Right kidney (tissue), 1 donor: ENCODE results near the gene NAALADL2.
"Not testable (repeated sequence)": the region's sequence is repeated elsewhere in the genome, so short reads cannot be mapped to it uniquely, and the experiment has no call there.

ENCODE experiments used
- DNase-seq: peaks from one replicate; pipeline ENCODE4 v3.0.0-alpha.2; 2016

NAALADL2 gene

DNA sequence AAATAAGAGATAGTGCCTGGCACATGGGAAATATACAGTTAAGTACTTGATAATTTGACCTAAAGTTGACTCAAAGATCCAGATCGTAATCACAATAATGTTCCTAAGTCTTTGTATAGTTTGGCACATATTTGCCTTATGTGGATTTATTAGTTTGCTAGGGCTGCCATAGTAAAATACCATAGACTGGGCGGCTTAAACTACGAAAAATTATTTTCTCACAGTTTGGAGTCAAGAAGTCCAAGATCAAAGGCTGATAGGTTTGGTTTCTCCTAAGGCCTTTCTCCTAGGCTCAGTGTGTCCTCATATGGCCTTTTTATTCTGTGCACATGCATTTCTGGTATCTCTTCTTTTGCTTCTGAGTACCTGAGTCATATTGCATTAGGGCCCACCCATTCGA, 453.7 kb downstream of the NAALADL2 start:
- DNase-seq = no peak

GRCh38 chr3:175316799-175317198, 457.7 kb downstream of the NAALADL2 start:
- no peak for DNase-seq

GRCh38 chr3:175325440-175325839, 466.3 kb downstream of the NAALADL2 start:
- DNase-seq = no peak

DNA sequence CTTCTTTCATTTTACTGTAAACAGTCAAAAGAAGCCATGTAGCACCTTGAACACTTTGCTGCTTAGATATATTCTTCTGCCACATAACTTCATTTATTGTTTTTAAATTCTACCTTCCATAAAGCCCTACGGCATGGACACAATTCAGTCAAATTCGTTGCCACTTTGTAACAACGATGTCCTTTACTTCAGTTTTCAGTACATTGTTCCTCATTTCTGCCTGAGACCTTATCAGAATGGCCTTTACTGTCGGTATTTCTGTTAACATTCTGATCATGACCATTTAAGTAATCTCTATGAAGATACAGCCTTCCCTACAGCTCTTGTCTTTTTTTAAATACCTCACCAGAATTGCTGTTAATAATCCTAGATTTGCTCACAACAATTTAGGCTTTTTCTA, 466.9 kb downstream of the NAALADL2 start:
- no peak for DNase-seq

DNA sequence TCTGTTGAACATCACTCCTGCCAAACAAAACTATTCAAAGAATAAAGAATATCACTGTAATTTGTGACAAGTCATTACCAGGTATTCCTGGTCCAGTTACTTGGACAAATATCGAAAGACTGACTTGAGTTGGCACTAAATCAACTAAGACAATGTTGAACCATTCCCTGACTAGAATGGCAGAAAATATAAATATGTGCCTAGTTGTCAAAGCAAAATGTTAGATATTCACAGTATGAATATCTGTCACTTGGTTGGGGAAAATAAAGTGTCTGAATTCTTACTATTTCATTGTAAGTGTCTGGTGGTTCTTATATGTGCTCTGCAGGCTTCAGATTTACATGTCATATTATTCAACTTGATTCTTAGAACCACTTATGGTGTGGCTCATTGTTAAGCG, 470.2 kb downstream of the NAALADL2 start:
- no peak for DNase-seq

DNA sequence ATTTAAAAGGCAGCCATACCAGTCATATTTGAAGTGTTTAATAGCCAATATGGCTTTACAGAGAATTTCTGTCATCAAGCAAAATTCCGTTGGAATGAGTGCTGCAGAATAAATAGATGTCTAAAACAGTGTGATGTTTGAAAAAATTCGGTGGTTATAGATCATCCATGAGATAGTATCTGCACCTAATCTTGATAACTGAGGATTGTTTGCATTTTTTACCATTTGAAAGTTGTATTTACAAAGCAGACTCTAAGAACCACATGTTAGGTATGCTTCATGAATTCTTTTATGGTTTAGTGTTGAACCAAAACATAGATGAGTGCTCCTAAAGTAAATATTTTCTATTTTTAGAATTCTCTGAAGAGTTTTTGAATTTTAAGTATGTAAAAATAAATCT, 476.1 kb downstream of the NAALADL2 start:
- no peak for DNase-seq

GRCh38 chr3:175336406-175337133, 477.4 kb downstream of the NAALADL2 start:
- DNase-seq = no peak

- no peak for DNase-seq
Measured at GRCh38 chr3:175337631-175338030, 478.5 kb downstream of the NAALADL2 start.

GRCh38 chr3:175338775-175339535, 479.8 kb downstream of the NAALADL2 start:
- DNase-seq = no peak

- no peak for DNase-seq
Measured at GRCh38 chr3:175340338-175341015, 481.3 kb downstream of the NAALADL2 start.

DNA sequence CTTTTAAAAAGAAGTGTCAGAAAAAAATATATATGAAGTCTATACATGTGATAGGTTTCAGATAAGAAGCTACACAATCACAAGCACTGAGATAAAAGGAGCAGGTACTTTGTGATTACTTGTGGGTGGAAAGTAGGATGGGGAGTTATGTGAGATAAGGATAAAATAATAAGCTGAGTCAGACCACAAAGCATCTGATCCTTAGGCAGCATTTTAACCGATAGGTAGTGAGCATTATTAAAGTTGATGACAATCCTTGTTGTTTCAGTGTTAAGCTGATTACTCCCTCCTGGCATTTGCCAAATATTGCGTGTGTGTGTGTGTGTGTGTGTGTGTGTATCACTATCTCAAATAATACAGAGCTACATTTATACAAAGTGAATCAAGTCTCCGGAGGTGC, 483.1 kb downstream of the NAALADL2 start:
- DNase-seq = no peak

- no peak for DNase-seq
Measured at GRCh38 chr3:175343946-175344345, 484.8 kb downstream of the NAALADL2 start.

DNA sequence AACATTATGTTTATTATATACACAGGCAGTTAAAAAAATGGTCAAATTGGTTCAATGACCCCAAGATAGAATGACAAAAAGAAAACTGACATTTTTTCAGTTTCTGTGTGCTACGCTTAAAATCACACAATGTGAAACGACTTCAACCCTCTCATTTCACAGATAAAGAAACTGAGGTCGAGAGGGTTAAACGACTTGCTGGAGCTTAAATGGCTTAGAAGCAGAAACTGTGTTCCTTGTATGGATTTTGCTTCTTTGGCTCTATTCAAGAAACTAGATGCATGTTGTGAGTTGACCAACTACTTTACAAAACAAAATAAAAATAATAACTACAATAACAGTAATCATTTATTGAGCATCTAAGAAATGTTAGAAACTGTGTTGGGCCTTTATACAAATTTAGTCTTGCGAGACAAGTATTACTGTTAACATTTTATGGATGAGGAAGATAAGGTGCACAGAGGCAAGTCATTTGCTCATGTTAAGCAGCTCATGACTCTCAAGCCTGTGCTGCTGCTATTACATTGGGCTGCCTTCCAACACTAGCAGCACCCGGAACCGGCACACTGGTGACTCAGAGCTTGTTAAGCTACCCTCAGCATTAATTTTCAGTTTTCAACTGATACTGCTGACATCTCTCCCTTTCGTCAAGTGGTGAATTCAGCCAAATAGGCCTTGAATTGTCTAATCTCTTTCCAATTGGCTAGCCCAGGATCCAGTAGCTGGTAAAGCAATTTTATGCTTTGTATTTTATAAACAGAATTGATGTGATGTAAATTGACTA, 487.6 kb downstream of the NAALADL2 start:
- no peak for DNase-seq

- DNase-seq = no peak
Measured at GRCh38 chr3:175349168-175349567, 490.0 kb downstream of the NAALADL2 start.

DNA sequence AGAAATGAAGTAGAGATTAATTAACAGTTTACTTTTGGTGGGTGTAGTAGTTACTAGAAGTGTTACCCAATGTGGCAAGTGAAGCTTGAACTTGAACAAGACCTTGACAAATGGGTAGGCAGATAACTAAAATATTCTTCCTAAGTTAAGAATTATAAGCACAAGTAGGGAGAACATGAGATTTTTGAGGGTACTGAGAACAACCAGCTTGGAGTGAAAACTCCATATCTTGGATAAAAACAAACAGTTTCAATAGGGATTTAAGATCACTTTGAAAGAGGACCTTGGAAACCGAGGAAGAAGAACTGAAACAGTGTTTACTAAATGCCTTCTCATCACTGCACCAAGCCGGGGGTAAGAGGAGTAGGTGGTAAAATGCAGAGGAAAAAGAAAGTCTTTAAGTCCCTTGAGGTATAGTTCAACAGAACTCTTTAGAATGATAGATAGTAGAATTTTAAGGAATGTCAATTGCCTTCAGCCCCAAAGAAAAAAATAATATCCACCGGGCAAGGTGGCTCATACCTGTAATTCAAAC, 496.7 kb downstream of the NAALADL2 start:
- DNase-seq = no peak

GRCh38 chr3:175356899-175357324, 497.8 kb downstream of the NAALADL2 start:
- no peak for DNase-seq

DNA sequence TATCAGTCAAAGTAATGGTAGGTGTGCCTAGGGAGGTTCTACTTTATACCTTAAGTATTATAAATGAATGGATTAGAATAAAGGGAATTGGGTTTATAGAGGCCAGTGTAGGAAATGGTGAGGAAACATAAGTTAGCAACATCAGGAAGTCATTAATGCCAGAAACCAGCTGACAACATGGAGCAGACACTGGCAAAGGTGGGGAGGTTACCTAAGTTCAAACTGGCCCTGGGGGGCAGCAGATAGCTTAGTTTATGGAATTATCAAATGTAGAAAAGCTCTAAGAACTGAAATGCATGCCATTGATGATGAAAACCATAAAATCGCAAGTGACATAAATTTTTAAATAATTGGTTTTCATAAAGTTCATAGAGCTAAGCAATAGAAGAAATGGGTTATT, 498.6 kb downstream of the NAALADL2 start:
- no peak for DNase-seq

GRCh38 chr3:175358935-175359334, 499.8 kb downstream of the NAALADL2 start:
- DNase-seq = no peak

GRCh38 chr3:175370426-175370825, 511.3 kb downstream of the NAALADL2 start:
- DNase-seq = not testable (repeated sequence)

DNA sequence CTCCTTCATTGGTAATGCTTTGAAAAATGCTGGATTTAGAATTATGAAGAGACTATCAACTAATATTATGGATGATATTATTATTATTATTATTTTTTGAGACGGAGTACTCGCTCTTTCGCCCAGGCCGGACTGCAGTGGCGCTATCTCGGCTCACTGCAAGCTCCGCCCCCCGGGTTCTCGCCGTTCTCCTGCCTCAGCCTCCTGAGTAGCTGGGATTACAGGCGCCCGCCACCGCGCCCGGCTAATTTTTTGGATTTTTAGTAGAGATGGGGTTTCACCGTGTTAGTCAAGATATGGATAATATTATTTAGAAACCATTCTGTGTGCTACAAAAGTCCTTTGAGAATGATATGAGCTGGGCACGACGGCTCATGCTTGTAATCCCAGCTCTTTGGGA, 512.1 kb downstream of the NAALADL2 start:
- DNase-seq = not testable (repeated sequence)

DNA sequence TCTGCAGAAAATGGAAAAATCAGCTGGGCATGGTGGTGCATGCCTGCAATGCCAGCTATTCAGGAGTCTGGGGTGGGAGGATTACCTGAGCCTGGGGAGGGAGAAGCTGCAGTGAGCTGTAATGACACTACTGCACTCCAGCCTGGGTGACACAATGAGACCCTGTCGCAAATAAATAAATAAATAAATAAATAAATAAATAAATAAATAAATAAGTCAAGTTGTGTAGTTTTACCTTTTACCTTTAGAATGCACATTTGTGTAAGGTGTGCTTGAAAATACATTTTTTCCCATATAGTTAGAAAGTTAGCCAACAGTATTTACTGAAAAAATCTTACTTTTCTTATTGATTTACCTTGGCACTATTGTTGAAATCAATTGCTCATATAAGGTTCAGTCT, 515.6 kb downstream of the NAALADL2 start:
- DNase-seq = no peak

DNA sequence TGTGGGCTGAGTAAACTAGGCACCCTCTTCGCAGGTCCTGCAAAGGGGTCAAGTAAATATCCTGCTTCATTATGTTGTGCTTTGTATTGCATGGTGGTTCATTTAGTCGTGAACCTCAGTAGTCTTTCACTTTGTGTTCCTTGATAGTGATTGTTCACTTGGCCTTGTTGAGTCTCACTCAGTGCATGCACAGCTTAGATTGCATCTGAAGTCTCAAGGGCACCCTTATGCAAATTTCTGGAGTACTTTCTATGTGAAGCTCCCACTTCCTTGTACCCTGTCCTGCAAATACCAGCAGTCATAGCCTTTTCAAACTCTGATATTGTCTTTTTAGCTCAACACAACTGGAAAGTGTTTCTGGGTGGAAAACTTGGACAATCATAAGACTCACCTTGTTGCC, 519.2 kb downstream of the NAALADL2 start:
- DNase-seq = no peak
